Suprapubic skin (tissue), 4 donors: Measurements from ENCODE around the gene NKAIN2.

Experiments
- CTCF ChIP-seq, 2 donors: fragments of 200-600 bp in 1 of 2; fragments of 450-650 bp in 1 of 2; sonication (generic) in 1 of 2; IDR thresholded peaks; one replicate each; pipeline ENCODE4 v1.5.1; 2016 to 2019; ENCODE audit warnings: antibody characterized with exemption in 2 of 2, mild to moderate bottlenecking in 1 of 2, moderate library complexity in 1 of 2
- EP300 ChIP-seq: sonication (generic); formaldehyde crosslinking; IDR thresholded peaks from one replicate; pipeline ENCODE4 v1.6.1; 2017; ENCODE audit warnings: antibody characterized with exemption
- POLR2A ChIP-seq, 2 donors: fragments of 450-650 bp; IDR thresholded peaks; one replicate each; pipeline ENCODE4 v1.6.1; 2017; ENCODE audit warnings: antibody characterized with exemption in 2 of 2, mild to moderate bottlenecking in 2 of 2, moderate library complexity in 2 of 2
- POLR2AphosphoS5 ChIP-seq, 3 donors: sonication (generic); formaldehyde crosslinking; IDR thresholded peaks; one replicate each; pipeline ENCODE4 v1.6.1; 2017; ENCODE audit warnings: antibody characterized with exemption in 3 of 3

DNA sequence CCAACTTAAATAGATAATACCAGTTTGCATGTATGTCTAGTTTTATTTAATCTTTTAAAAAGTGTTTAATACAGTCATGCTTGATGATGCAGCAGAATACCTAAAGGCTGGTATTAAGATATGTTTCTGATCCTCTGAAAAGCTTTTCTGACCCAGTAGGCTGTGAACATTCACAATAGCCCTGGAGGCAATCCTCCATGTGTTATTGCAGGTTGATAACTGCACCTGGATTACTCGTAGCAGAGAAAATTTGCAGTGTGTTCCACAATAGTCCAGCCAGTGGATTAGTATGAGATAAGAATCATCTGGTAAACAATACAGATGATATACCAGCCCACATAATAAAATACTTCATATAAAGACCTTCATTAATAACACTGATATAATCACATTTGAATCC is 979.7 kb downstream of the NKAIN2 start:
- no peak for TF ChIP-seq CTCF (IDR thresholded peaks at IDR 0.05)
- no peak for TF ChIP-seq POLR2A (IDR thresholded peaks at IDR 0.05)
- TF ChIP-seq POLR2AphosphoS5 (IDR thresholded peaks at IDR 0.05) = no peak
- no peak for TF ChIP-seq EP300
